Cardiac muscle cell (in vitro differentiated cells and primary cell): ENCODE results near the gene MRTFA. TPM values are rescaled to one million over a fixed set of nuclear protein-coding genes. Genes with fewer than 3 reads are reported as not detected.

Experiments
- DNase-seq, 2 donors: peaks; one replicate each; pipeline versions ENCODE4 v3.0.0 to v3.0.0-alpha.2; 2010 to 2017; ENCODE audit warnings: low read depth in 1 of 2, low spot score in 1 of 2
- H3K27ac ChIP-seq: fragments of 200-600 bp; sonication (generic); 2 replicates; pipeline ENCODE4 v1.5.1; 2016
- H3K27me3 ChIP-seq: fragments of 200-600 bp; sonication (generic); 2 replicates; pipeline ENCODE4 v1.6.0; 2016; ENCODE audit warnings: control low read depth
- H3K36me3 ChIP-seq: fragments of 200-600 bp; sonication (generic); 2 replicates; pipeline ENCODE4 v1.5.1; 2016; ENCODE audit warnings: control low read depth
- H3K4me1 ChIP-seq: fragments of 200-600 bp; sonication (generic); 2 replicates; pipeline ENCODE4 v1.8.1; 2017; ENCODE audit warnings: low read depth, mild to moderate bottlenecking, mixed run types
- H3K4me3 ChIP-seq: fragments of 200-600 bp; sonication (generic); 2 replicates; pipeline ENCODE4 v1.5.1; 2016; ENCODE audit warnings: mild to moderate bottlenecking
- H3K9me3 ChIP-seq: fragments of 200-600 bp; sonication (generic); 2 replicates; pipeline ENCODE4 v1.5.1; 2017; ENCODE audit warnings: low read depth, mild to moderate bottlenecking, control low read depth
- CTCF ChIP-seq: IDR thresholded peaks from 2 replicates; pipeline ENCODE4 v1.5.1; 2012; ENCODE audit warnings: low read depth, mild to moderate bottlenecking, low read length
- polyA plus RNA-seq: library from polyadenylated mRNA; unstranded; fragments of >200 nt; fragmentation: Nextera tagmentation; extraction: Ambion mirVana; gene quantifications from 2 replicates; pipeline ENCODE4 v1.2.1, GENCODE V29; 2016
- total RNA-seq: library from RNA; depleted of rRNA; stranded (reverse); fragments of >200 nt; gene quantifications from 2 replicates; pipeline ENCODE4 v1.2.3, GENCODE V29; 2016

The MRTFA gene
- total and polyA plus RNA-seq, 2 experiments from 2014 or later: 32.6 to 116 TPM

- peak in 1 of 2 donors; percentile 57 for DNase-seq
- no peak for TF ChIP-seq CTCF
- H3K36me3 ChIP-seq: peaks cover 23% of the 10 kb centered on the region
- H3K9me3 ChIP-seq: no peaks in the 10 kb centered on the region
- peak overlapping the region; percentile 13 for H3K27ac ChIP-seq
- H3K27me3 ChIP-seq: no peaks in the 10 kb centered on the region
- no peaks in the 10 kb centered on the region for H3K4me1 ChIP-seq
- H3K4me3 ChIP-seq: no peak overlapping the region
These were observed 220.8 kb downstream of the MRTFA start for GRCh38 chr22:40415531-40416266.

DNA sequence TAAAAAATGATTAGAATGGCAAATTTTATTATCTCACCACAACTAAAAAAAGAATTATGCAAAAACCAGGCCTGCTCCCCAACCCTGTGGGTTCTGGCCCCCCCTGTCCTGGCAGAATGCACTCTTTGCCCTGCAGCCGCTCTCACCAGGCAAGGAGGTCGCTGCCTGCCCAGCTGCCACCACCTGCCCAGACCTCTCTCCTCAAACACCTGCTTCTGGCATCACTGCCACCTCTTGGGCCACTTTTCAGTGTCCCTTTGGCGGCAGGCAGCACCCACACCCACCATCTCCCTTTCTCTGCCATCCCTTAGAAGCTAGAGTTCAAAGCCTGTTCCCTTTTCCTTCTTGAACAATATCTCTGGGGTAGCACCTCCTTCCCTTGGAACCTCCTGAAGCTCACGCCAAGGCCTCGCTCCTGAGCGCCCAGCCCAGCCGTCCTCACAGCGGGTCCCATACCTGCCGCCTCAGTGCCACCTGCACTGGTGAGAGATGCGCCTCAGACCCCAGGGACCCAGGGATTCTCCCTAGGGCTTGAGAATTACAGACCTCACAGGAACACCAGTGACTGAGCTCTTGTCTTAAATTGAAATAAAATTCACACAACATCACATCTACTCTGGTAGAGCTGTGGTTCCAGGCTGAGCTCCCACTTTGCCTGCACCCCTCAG, 221.5 kb downstream of the MRTFA start:
- Histone ChIP-seq H3K4me3 (no peak overlapping the region), H3K27me3 (no peaks in the 10 kb centered on the region), H3K9me3 (no peaks in the 10 kb centered on the region), H3K36me3 (peaks cover 21% of the 10 kb centered on the region), H3K4me1 (no peaks in the 10 kb centered on the region), H3K27ac (no peak overlapping the region)
- no peak for DNase-seq
- no peak for TF ChIP-seq CTCF

- Histone ChIP-seq H3K4me1 (no peaks in the 10 kb centered on the region), H3K27ac (peak overlapping the region; percentile 25), H3K36me3 (peaks cover 17% of the 10 kb centered on the region), H3K9me3 (no peaks in the 10 kb centered on the region), H3K27me3 (no peaks in the 10 kb centered on the region), H3K4me3 (no peak overlapping the region)
- DNase-seq: no peak
- no peak for TF ChIP-seq CTCF
These were observed 222.2 kb downstream of the MRTFA start for GRCh38 chr22:40414311-40414710.

DNA sequence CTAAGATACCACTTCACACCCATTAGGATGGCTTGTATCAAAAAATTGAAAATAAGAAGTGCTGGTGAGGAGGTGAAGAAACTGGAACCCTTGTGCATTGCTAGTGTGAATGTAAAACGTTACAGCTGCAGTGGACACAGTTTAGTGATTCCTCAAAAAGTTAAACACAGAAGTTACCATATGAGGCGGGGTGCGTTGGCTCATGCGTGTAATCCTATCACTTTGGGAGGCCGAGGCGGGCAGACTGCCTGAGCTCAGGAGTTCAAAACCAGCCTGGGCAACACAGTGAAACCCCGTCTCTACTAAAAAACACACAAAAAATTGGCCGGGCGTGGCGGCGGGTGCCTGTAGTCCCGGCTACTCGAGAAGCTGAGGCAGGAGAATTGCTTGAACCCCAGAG, 222.6 kb downstream of the MRTFA start:
- no peaks in the 10 kb centered on the region for H3K9me3 ChIP-seq
- TF ChIP-seq CTCF: no peak
- no peaks in the 10 kb centered on the region for H3K27me3 ChIP-seq
- no peak overlapping the region for H3K4me3 ChIP-seq
- no peak overlapping the region for H3K27ac ChIP-seq
- no peaks in the 10 kb centered on the region for H3K4me1 ChIP-seq
- H3K36me3 ChIP-seq: peaks cover 18% of the 10 kb centered on the region
- no peak for DNase-seq

DNA sequence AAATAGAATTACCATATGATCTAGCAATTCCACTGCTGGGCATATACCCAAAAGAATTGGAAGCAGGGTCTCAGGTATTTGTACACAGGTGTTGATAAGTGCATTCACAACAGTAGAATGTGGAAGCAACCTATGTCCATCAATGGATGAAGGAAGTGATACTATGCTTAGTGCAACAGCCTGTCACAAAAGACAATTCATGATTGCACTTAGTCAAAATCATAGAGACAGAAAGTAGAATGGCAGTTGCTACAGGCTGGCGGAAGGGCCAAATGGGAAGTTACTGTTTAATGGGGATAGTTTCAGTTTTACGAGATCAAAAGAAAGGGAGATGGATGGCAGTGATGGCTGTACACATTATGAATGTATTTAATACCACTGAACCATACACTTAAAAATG, 224.1 kb downstream of the MRTFA start:
- no peaks in the 10 kb centered on the region for H3K9me3 ChIP-seq
- peaks cover 15% of the 10 kb centered on the region for H3K36me3 ChIP-seq
- no peak overlapping the region for H3K4me3 ChIP-seq
- no peaks in the 10 kb centered on the region for H3K27me3 ChIP-seq
- DNase-seq: no peak
- H3K4me1 ChIP-seq: no peaks in the 10 kb centered on the region
- no peak overlapping the region for H3K27ac ChIP-seq
- no peak for TF ChIP-seq CTCF
